Mucosa of stomach (tissue), 1 donor: ENCODE measurements around the gene NOC3L.

Experiments
- H3K27me3 ChIP-seq: one replicate; pipeline ENCODE4 v1.7.0; 2013; ENCODE audit warnings: mild to moderate bottlenecking, low read length; ENCODE audit not compliant: control insufficient read depth, insufficient read depth
- H3K36me3 ChIP-seq: one replicate; pipeline ENCODE4 v1.7.0; 2013; ENCODE audit warnings: low read length; ENCODE audit not compliant: control insufficient read depth, insufficient read depth
- H3K4me1 ChIP-seq: one replicate; pipeline ENCODE4 v1.7.0; 2013; ENCODE audit warnings: mild to moderate bottlenecking, low read length; ENCODE audit not compliant: control insufficient read depth, insufficient read depth
- H3K4me3 ChIP-seq: one replicate; pipeline ENCODE4 v1.7.0; 2013; ENCODE audit warnings: low read length
- H3K9ac ChIP-seq: one replicate; pipeline ENCODE4 v1.7.0; 2013; ENCODE audit warnings: mild to moderate bottlenecking, low read length, moderate library complexity
- H3K9me3 ChIP-seq: one replicate; pipeline ENCODE4 v1.7.0; 2013; ENCODE audit warnings: mild to moderate bottlenecking, low read length, moderate library complexity; ENCODE audit not compliant: control insufficient read depth
- donor health status: Pancreatic carcinoma.

NOC3L gene, protein sequence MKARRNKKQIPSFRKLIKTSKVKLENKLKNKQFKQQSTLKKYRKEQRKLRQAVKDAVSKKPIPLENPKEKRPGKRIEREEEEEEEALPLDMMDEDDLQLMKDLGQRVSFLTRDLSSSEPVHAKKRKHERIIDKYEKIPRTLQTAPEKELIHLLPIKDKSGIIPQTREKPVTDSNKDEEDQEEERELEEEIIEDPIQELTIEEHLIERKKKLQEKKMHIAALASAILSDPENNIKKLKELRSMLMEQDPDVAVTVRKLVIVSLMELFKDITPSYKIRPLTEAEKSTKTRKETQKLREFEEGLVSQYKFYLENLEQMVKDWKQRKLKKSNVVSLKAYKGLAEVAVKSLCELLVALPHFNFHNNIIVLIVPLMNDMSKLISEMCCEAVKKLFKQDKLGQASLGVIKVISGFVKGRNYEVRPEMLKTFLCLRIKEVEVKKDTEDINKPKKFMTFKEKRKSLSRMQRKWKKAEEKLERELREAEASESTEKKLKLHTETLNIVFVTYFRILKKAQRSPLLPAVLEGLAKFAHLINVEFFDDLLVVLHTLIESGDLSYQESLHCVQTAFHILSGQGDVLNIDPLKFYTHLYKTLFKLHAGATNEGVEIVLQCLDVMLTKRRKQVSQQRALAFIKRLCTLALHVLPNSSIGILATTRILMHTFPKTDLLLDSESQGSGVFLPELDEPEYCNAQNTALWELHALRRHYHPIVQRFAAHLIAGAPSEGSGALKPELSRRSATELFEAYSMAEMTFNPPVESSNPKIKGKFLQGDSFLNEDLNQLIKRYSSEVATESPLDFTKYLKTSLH

DNA sequence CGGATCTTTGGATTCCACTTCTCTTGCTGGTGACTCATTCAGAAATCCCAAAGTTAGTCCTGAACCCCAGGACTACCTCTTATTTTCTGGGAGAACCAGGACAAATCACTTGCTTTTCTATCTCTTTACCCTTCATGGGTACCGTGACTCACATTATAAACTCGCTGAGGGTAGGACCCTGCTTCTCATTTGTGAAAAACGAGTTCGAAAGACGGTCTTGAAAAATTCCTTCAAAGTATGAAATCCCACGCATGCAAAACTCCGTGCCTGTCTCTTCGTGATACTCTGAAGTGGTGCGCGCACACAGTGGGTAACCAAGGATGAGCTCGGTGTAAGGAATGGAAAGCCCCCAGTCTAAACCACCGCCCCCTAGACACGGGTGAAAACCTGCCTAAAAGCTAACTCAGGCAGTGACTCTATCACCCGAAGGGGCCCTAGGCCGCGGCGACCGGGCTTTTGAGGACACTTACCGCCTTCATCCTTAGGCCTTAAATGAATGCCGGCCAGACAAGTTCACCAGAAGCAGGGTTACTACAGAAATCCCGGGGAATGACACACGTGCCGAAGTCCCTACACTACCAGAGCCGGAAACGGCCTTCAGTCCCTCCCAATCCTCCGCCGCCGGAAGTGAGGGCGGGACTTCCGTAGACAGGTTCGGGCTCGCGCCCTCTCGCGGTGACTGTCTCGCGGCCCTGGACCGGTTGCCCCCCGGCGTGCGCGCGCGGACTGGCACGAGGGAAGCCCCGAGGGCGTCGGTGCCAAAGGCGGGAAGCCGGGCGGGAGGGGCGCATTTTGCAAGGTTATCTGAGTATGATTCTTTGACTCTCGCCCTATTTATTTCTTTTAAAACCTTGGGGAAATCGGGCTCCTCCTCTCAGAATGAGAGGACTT lies at the start of gene NOC3L:
NOC3L (minus strand) TSS at position 580 of the 891 bp plus-strand sequence; CDS start at position 479, 101 bp downstream.
- H3K36me3 ChIP-seq: no peaks in the 10 kb centered on the region
- no peaks in the 10 kb centered on the region for H3K9me3 ChIP-seq
- peak within 1 kb of the TSS; percentile 58 for H3K9ac ChIP-seq
- H3K4me1 ChIP-seq: peaks cover 10% of the 10 kb centered on the region
- H3K27me3 ChIP-seq: no peaks in the 10 kb centered on the region
- H3K4me3 ChIP-seq: peak within 1 kb of the TSS; percentile 36

DNA sequence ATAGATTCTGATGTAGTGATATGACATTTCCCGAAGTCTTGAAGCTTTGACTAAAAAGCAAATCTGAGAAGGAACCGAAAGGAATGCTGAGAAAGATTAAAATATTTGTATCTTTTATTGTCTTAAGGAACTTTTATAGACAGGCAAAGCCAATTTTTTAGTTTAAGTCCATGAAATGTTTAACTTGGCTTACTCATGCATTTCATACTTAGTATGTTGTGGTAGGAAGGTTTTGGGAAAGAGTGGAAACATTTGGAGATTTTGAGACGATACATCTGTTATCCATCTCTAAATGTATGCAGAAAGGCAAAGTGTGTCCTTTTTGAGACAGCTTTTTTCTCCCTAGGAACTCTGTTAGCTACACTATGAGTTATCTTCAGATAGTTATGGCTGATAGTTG lies 49.7 kb upstream of the NOC3L start:
- H3K9me3 ChIP-seq: no peaks in the 10 kb centered on the region
- no peaks in the 10 kb centered on the region for H3K27me3 ChIP-seq
- no peaks in the 10 kb centered on the region for H3K36me3 ChIP-seq
- peaks cover 9% of the 10 kb centered on the region for H3K4me1 ChIP-seq
- H3K9ac ChIP-seq: no peak overlapping the region
- no peak overlapping the region for H3K4me3 ChIP-seq

DNA sequence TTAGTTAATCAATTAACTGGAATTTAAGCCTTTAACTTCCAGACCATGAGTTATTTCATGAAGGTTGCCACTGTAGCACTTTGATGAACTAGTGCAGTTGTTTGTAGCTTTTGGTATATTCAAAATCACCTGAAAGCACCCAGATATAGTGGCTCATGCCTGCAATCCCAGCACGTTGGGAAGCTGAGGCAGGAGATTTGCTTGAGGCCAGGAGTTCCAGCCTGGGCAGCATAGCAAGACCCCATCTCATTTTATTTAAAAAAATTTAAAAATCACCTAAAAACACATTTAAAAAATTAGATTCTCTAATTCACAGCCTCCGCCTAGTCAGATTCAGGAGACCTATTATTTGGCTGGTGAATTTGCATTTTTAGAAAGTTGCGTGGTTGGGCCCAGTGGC lies 48.6 kb upstream of the NOC3L start:
- Histone ChIP-seq H3K9me3 (no peaks in the 10 kb centered on the region), H3K36me3 (no peaks in the 10 kb centered on the region), H3K4me3 (no peak overlapping the region), H3K9ac (no peak overlapping the region), H3K27me3 (no peaks in the 10 kb centered on the region), H3K4me1 (peaks cover 7% of the 10 kb centered on the region)

DNA sequence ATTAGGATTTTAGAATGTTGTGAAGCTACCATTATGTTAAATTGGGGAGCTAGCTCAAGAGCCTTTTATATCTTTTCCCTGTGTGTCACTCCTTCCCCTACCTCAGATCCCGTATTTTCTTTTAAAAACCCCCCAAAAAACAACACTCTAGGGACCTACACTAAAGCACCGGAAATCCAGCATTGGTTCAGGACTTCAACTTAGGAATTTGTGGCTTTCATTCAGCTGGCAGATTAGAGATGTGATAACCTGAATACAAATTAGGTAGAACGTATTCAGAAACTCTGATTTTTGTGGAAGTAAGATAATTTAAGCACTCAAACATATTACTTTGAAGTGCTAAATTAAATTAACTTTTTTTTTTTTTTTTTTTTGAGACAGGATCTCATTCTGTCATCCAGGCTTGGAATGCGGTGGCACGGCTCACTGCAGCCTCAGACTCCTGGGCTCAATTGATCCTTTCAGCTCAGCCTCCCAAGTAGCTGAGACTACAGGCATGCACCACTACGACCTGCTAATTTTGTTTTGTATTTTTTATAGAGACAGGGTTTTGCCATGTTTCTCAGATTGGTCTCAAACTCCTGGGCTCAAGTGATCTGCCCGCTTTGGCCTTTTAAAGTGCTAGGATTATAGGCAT lies 46.4 kb upstream of the NOC3L start:
- H3K9ac ChIP-seq: no peak overlapping the region
- peaks cover 3% of the 10 kb centered on the region for H3K4me1 ChIP-seq
- H3K36me3 ChIP-seq: no peaks in the 10 kb centered on the region
- H3K4me3 ChIP-seq: no peak overlapping the region
- no peaks in the 10 kb centered on the region for H3K27me3 ChIP-seq
- no peaks in the 10 kb centered on the region for H3K9me3 ChIP-seq

DNA sequence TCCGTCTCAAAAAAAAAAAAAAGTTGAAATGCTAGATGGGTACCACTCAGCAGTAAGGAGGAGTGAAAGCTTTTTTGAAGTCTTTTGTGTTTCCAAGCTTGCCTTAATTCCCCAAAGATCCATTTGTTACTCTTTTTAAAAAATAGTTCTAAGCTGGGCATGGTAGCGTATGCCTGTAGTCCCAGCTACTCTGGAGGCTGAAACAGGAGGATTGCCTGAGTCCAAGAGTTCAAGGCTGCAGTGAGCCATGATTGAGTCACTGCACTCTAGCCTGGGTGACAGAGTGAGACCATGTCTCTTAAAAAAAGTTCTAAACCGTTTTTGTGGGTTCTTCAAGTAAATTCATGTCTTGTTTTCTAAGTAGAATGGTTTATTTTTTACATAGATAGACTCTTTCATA lies 44.9 kb upstream of the NOC3L start:
- Histone ChIP-seq H3K4me3 (no peak overlapping the region), H3K9ac (no peak overlapping the region), H3K4me1 (peaks cover 3% of the 10 kb centered on the region), H3K27me3 (no peaks in the 10 kb centered on the region), H3K36me3 (no peaks in the 10 kb centered on the region), H3K9me3 (no peaks in the 10 kb centered on the region)

DNA sequence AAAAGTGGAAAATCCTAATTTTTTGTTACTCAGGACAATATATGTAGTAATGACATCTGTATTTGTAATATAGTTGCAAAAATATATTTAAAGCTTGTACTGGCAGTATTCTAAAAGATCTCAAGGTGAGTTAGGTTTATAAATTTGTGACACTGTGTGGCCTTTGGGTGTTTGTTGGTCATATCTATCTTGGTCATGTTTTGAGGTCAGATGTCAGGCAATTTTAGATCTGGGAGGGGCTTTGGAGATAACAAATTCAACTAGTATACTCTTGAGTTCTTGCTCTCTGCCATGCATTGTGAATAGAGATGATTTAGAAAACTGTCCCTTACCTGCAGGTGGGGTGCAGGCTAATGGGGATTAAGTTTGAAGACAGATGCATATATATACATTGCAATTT lies 42.7 kb upstream of the NOC3L start:
- H3K27me3 ChIP-seq: no peaks in the 10 kb centered on the region
- H3K4me1 ChIP-seq: peaks cover 6% of the 10 kb centered on the region
- H3K4me3 ChIP-seq: no peak overlapping the region
- no peaks in the 10 kb centered on the region for H3K36me3 ChIP-seq
- no peak overlapping the region for H3K9ac ChIP-seq
- no peaks in the 10 kb centered on the region for H3K9me3 ChIP-seq

DNA sequence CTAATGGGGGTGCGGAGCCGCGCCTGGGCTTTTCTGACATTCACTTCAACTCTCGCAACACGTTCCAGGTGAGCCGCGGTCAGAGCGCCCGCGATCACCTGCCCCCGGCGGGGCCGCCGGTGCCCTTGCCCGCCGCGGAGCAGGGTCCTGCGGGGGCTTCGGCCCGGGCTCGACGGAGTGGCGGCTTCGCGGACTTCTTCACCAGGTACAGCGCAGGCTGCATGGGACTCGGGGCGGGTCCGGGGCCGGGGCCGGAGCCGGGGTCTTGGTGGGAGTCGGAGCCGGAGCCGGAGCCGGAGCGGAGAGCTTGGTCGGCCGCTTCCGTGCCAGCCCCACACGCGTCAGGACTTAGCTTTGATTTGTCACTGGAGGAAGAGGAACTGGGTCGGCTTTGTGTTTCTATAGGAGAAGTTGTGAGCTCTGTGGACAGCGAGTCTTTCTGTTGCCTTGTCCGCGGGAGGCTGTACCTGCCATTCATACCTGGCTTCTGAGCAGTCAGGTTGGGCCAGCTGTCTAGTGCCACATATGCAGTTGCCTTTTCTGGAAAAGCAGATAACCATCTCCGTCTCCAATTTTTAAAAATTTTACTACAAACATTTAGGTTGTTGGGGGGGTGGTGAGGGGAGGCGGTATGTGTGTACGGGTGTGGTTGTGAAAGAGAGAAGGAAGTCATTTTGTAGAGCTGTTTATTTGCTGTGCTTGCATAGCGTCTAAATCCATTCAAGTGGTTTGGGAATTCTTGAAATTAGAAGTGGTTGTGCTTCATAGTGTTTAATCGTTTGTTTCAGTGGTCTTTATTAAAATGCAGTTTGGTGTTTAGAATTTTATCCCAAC lies 40.9 kb upstream of the NOC3L start:
- Histone ChIP-seq H3K9me3 (no peaks in the 10 kb centered on the region), H3K27me3 (peaks cover 1% of the 10 kb centered on the region), H3K9ac (peak overlapping the region; percentile 73), H3K4me1 (peaks cover 6% of the 10 kb centered on the region), H3K36me3 (no peaks in the 10 kb centered on the region), H3K4me3 (peak overlapping the region; percentile 48)

DNA sequence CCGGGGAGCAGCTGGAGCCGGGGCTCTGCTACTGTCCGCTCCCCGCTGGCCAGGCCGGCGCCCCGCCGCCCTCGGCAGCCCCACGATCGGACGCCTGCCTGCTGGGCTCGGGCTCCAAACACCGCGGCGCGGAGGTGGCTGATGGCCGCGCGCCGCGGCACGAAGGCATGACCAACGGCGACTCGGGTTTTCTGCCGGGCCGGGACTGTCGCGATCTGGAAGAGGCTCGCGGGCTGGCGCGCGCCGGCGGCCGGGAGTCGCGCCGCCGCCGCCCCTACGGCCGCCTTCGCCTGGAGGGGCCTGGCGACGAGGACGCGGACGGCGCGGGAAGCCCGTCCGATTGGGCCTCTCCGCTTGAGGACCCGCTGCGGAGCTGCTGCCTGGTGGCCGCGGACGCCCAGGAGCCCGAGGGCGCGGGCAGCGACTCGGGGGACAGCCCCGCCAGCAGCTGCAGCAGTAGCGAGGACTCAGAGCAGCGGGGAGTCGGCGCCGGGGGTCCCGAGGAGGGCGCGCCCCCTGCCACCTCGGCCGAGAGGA lies 40.2 kb upstream of the NOC3L start:
- H3K9ac ChIP-seq: peak overlapping the region; percentile 73
- H3K36me3 ChIP-seq: no peaks in the 10 kb centered on the region
- H3K4me3 ChIP-seq: peak overlapping the region; percentile 48
- no peaks in the 10 kb centered on the region for H3K9me3 ChIP-seq
- H3K4me1 ChIP-seq: peaks cover 6% of the 10 kb centered on the region
- H3K27me3 ChIP-seq: peaks cover 3% of the 10 kb centered on the region

DNA sequence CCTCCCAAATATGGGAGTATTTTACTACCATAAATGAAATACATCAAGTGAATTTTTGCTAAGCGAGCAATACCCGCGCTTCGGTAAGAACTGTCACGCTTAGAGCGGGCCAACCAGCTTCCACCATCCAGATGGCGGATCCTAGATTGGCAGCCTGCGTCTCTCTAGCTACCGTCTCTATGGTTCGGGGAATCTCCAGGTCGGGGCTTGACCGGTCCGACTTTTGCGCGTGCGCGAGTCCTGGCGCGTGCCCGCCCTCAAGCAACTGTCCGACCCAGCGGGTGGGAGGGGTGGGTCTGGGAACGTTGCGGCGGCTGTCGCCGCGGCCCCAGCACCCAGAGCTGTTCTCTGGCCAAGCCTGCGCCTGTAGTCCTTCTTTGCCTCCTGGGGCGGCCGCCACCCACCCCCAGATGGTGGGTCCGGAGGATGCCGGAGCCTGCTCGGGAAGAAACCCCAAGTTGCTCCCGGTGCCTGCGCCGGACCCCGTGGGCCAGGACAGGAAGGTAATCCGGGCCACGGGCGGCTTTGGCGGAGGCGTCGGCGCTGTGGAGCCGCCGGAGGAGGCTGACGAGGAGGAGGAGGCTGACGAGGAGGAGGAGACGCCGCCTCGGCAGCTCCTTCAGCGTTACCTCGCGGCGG lies 39.6 kb upstream of the NOC3L start, which contains the start of gene TBC1D12:
TBC1D12 (plus strand) TSS at position 338 of the 639 bp plus-strand sequence; CDS start at position 411, 73 bp downstream.
- H3K9me3 ChIP-seq: no peaks in the 10 kb centered on the region
- H3K9ac ChIP-seq: peak within 1 kb of the TSS; percentile 73
- H3K27me3 ChIP-seq: peaks cover 3% of the 10 kb centered on the region
- H3K36me3 ChIP-seq: no peaks in the 10 kb centered on the region
- H3K4me3 ChIP-seq: peak within 1 kb of the TSS; percentile 48
- peaks cover 6% of the 10 kb centered on the region for H3K4me1 ChIP-seq

DNA sequence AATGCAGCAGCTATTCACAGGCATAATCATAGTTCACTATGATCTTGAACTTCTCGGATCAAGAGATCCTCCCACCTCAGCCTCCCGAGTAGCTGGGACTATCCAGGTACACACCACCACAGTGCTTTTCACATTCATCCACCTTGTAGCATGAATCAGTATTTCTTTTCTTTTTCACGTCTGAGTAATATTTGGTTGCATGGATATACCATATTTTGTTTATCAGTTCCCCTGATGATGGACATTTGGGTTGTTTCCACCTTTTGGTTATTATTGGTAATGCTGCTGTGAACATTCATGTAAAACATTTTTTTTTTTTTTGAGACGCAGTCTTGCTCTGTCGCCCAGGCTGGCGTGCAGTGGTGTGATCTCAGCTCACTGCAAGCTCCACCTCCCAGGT lies 36.0 kb upstream of the NOC3L start:
- no peak overlapping the region for H3K4me3 ChIP-seq
- H3K9me3 ChIP-seq: no peaks in the 10 kb centered on the region
- H3K27me3 ChIP-seq: peaks cover 3% of the 10 kb centered on the region

More for the DNA sequence above, 36.0 kb upstream of the NOC3L start:
- no peak overlapping the region for H3K9ac ChIP-seq
- peaks cover 4% of the 10 kb centered on the region for H3K4me1 ChIP-seq
- no peaks in the 10 kb centered on the region for H3K36me3 ChIP-seq
